ENCODE results near the gene HIVEP2. TPM values are rescaled to one million over a fixed set of nuclear protein-coding genes. Genes with fewer than 3 reads are reported as not detected.
"Not testable (repeated sequence)": the region's sequence is repeated elsewhere in the genome, so short reads cannot be mapped to it uniquely, and the experiment has no call there.

Gene HIVEP2, protein sequence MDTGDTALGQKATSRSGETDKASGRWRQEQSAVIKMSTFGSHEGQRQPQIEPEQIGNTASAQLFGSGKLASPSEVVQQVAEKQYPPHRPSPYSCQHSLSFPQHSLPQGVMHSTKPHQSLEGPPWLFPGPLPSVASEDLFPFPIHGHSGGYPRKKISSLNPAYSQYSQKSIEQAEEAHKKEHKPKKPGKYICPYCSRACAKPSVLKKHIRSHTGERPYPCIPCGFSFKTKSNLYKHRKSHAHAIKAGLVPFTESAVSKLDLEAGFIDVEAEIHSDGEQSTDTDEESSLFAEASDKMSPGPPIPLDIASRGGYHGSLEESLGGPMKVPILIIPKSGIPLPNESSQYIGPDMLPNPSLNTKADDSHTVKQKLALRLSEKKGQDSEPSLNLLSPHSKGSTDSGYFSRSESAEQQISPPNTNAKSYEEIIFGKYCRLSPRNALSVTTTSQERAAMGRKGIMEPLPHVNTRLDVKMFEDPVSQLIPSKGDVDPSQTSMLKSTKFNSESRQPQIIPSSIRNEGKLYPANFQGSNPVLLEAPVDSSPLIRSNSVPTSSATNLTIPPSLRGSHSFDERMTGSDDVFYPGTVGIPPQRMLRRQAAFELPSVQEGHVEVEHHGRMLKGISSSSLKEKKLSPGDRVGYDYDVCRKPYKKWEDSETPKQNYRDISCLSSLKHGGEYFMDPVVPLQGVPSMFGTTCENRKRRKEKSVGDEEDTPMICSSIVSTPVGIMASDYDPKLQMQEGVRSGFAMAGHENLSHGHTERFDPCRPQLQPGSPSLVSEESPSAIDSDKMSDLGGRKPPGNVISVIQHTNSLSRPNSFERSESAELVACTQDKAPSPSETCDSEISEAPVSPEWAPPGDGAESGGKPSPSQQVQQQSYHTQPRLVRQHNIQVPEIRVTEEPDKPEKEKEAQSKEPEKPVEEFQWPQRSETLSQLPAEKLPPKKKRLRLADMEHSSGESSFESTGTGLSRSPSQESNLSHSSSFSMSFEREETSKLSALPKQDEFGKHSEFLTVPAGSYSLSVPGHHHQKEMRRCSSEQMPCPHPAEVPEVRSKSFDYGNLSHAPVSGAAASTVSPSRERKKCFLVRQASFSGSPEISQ (N-terminal part only)
- 1 to 10 TPM in 2 of 3 donors, under 1 TPM in 1; 0.13 to 4.6 (median 1.5) TPM for polyA plus RNA-seq

DNA sequence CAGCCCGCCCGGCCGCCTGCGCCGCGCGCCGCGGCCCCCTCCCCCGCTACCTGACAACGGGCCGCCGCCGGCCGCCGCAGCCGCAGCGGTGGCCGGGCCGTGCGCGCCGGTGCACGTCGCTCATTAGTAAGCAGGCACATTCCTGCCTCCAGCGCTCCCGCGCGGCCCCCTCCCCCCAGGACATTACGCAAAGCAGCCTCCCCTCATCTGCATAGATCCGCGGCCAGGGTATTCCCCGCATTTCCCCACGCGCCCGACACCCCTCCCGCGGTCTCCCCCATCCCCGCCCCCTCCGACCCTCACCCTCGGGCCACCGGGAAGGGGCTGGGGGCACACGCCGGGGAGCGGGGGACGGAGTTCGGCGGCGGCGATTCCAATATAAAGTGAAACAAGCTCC lies at the start of gene HIVEP2:
Gene HIVEP2, minus strand, starts transcription at position 128 of the 397 bp plus-strand sequence. CDS start 170,438 bp downstream, outside the sequence.
- Mint-ChIP-seq H3K36me3 (peaks cover 0 to 4% (median 0%) of the 10 kb centered on the region in 3 donors), H3K9me3 (peaks cover 0 to 2% (median 0%) of the 10 kb centered on the region in 6 donors), H3K27ac (peak within 1 kb of the TSS; percentile 98 to 100 (median 100)), H3K4me1 (peaks cover 38 to 47% of the 10 kb centered on the region in 2 donors), H3K4me3 (peak within 1 kb of the TSS; percentile 93 to 100 (median 98)), H3K27me3 (ENCODE audit: low read depth in 3 of 3) (peaks cover 25 to 37% (median 28%) of the 10 kb centered on the region in 3 donors)
- DNase-seq: peak; percentile 79 to 83 (median 81)

GRCh38 chr6:142993977-142994376 lies 49.0 kb upstream of the HIVEP2 start:
- no peak overlapping the region for H3K27ac Mint-ChIP-seq
- H3K9me3 Mint-ChIP-seq: peaks cover 0 to 4% (median 0%) of the 10 kb centered on the region in 6 donors

GRCh38 chr6:142987490-142987889 lies 42.5 kb upstream of the HIVEP2 start:
- Mint-ChIP-seq H3K9me3 (peaks cover 0 to 3% (median 0%) of the 10 kb centered on the region in 6 donors), H3K27me3 (ENCODE audit: low read depth in 3 of 3) (peaks cover 5 to 10% (median 7%) of the 10 kb centered on the region in 3 donors), H3K36me3 (peaks cover 0 to 4% (median 0%) of the 10 kb centered on the region in 3 donors), H3K4me1 (no peaks in the 10 kb centered on the region), H3K4me3 (no peak overlapping the region), H3K27ac (no peak overlapping the region)
- no peak for DNase-seq

More at GRCh38 chr6:142993977-142994376, 49.0 kb upstream of the HIVEP2 start:
- Mint-ChIP-seq H3K27me3 (ENCODE audit: low read depth in 3 of 3) (peaks cover 0 to 3% (median 3%) of the 10 kb centered on the region in 3 donors), H3K4me1 (peaks cover 0 to 6% of the 10 kb centered on the region in 2 donors), H3K36me3 (peaks cover 0 to 6% (median 0%) of the 10 kb centered on the region in 3 donors), H3K4me3 (no peak overlapping the region)
- no peak for DNase-seq

DNA sequence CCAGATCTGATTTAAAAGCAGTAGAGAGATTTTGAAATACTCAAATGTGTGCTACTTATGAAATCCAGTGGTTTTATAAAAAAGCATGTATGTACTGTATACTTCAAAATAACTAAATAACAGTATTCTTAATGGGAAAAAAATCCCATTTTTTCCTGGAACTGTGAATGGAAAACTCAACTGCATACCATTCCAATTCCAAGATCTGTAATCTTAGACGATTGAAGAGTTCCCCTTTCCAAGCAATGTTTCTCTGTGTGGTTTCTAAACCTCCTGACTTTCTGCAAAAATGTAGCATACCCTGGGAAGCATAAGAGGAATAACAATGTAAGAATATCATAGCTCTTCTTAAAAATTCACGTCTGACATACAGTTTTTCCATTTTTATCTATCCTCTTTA lies 40.3 kb upstream of the HIVEP2 start:
- Mint-ChIP-seq H3K27ac (no peak overlapping the region), H3K27me3 (ENCODE audit: low read depth in 3 of 3) (peaks cover 2 to 10% (median 7%) of the 10 kb centered on the region in 3 donors)

DNA sequence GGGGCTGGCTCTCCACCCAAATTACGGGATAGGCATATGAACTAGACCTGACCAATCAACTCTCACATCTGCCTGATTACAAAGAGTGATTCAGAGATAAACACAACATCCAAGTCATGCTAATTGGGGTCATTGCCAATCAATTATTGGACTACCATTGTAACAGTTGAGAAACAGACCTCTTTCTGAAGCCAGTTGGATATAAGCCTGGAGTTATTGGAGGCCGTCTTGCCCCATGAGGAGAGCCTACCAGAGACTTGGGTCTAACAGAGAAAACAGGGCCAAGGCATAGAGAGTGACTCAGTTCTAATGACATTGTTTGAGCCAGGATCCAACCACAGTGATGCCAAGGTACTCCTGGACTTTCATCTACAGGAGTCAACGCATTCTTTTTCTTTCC lies 39.4 kb upstream of the HIVEP2 start:
- H3K27ac Mint-ChIP-seq: no peak overlapping the region
- peaks cover 0 to 9% (median 6%) of the 10 kb centered on the region in 6 donors for H3K9me3 Mint-ChIP-seq
- H3K4me1 Mint-ChIP-seq: no peaks in the 10 kb centered on the region
- no peak for DNase-seq
- peaks cover 0 to 5% (median 5%) of the 10 kb centered on the region in 3 donors for H3K36me3 Mint-ChIP-seq
- peaks cover 2 to 10% (median 7%) of the 10 kb centered on the region in 3 donors for H3K27me3 Mint-ChIP-seq (ENCODE audit: low read depth in 3 of 3)
- no peak overlapping the region for H3K4me3 Mint-ChIP-seq

More for the DNA sequence above, 40.3 kb upstream of the HIVEP2 start:
- Mint-ChIP-seq H3K9me3 (peaks cover 0 to 9% (median 6%) of the 10 kb centered on the region in 6 donors), H3K4me1 (no peaks in the 10 kb centered on the region), H3K36me3 (peaks cover 0 to 5% (median 5%) of the 10 kb centered on the region in 3 donors), H3K4me3 (no peak overlapping the region)
- DNase-seq: no peak

GRCh38 chr6:142975365-142975764 lies 30.4 kb upstream of the HIVEP2 start:
- no peaks in the 10 kb centered on the region for H3K9me3 Mint-ChIP-seq
- no peak for DNase-seq
- no peaks in the 10 kb centered on the region for H3K36me3 Mint-ChIP-seq
- H3K27me3 Mint-ChIP-seq (ENCODE audit: low read depth in 3 of 3): peaks cover 0 to 2% (median 0%) of the 10 kb centered on the region in 3 donors
- H3K4me3 Mint-ChIP-seq: no peak overlapping the region
- H3K4me1 Mint-ChIP-seq: peaks cover 0 to 4% of the 10 kb centered on the region in 2 donors
- H3K27ac Mint-ChIP-seq: peak overlapping the region in 1 of 6 donors; percentile 3

DNA sequence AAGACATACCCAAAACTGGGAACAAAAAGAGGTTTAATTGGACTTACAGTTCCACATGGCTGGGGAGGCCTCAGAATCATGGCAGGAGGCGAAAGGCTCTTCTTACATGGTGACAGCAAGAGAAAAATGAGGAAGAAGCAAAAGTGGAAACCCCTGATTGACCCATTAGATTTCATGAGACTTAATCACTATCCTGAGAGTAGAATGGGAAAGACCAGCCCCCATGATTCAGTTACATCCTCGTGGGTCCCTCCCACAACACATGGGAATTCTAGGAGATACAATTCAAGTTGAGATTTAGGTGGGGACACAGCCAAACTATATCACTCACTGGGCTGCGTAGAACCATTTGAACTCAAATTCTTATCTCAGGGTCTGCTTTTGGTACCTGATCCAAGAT lies 26.0 kb upstream of the HIVEP2 start:
- H3K4me1 Mint-ChIP-seq; DNase-seq; H3K36me3 Mint-ChIP-seq; H3K27ac Mint-ChIP-seq; H3K4me3 Mint-ChIP-seq; H3K27me3 Mint-ChIP-seq (ENCODE audit: low read depth in 3 of 3); H3K9me3 Mint-ChIP-seq: not testable (repeated sequence)

GRCh38 chr6:142968601-142969000 lies 23.6 kb upstream of the HIVEP2 start:
- no peak for DNase-seq
- peaks cover 0 to 4% (median 0%) of the 10 kb centered on the region in 3 donors for H3K36me3 Mint-ChIP-seq
- H3K4me3 Mint-ChIP-seq: no peak overlapping the region
- H3K27ac Mint-ChIP-seq: no peak overlapping the region
- peaks cover 0 to 2% (median 0%) of the 10 kb centered on the region in 6 donors for H3K9me3 Mint-ChIP-seq
- H3K4me1 Mint-ChIP-seq: no peaks in the 10 kb centered on the region
- peaks cover 0 to 2% (median 0%) of the 10 kb centered on the region in 3 donors for H3K27me3 Mint-ChIP-seq (ENCODE audit: low read depth in 3 of 3)

- no peaks in the 10 kb centered on the region for H3K4me1 Mint-ChIP-seq
- no peak for DNase-seq
- H3K9me3 Mint-ChIP-seq: peaks cover 0 to 2% (median 0%) of the 10 kb centered on the region in 6 donors
- H3K36me3 Mint-ChIP-seq: peaks cover 0 to 4% (median 0%) of the 10 kb centered on the region in 3 donors
- peaks cover 0 to 2% (median 0%) of the 10 kb centered on the region in 3 donors for H3K27me3 Mint-ChIP-seq (ENCODE audit: low read depth in 3 of 3)
- H3K27ac Mint-ChIP-seq: no peak overlapping the region
- H3K4me3 Mint-ChIP-seq: no peak overlapping the region
Observed at GRCh38 chr6:142966294-142966693, 21.3 kb upstream of the HIVEP2 start.

GRCh38 chr6:142965164-142965563 lies 20.2 kb upstream of the HIVEP2 start:
- Mint-ChIP-seq H3K4me1 (no peaks in the 10 kb centered on the region), H3K4me3 (no peak overlapping the region), H3K36me3 (peaks cover 0 to 8% (median 0%) of the 10 kb centered on the region in 3 donors), H3K27ac (no peak overlapping the region), H3K27me3 (ENCODE audit: low read depth in 3 of 3) (peaks cover 0 to 2% (median 0%) of the 10 kb centered on the region in 3 donors), H3K9me3 (peaks cover 0 to 2% (median 0%) of the 10 kb centered on the region in 6 donors)
- no peak for DNase-seq

GRCh38 chr6:142960098-142960497 lies 15.1 kb upstream of the HIVEP2 start:
- Mint-ChIP-seq H3K4me3 (no peak overlapping the region), H3K27me3 (ENCODE audit: low read depth in 3 of 3) (no peaks in the 10 kb centered on the region), H3K36me3 (peaks cover 0 to 8% (median 0%) of the 10 kb centered on the region in 3 donors), H3K9me3 (no peaks in the 10 kb centered on the region), H3K4me1 (no peaks in the 10 kb centered on the region), H3K27ac (no peak overlapping the region)
- no peak for DNase-seq

DNA sequence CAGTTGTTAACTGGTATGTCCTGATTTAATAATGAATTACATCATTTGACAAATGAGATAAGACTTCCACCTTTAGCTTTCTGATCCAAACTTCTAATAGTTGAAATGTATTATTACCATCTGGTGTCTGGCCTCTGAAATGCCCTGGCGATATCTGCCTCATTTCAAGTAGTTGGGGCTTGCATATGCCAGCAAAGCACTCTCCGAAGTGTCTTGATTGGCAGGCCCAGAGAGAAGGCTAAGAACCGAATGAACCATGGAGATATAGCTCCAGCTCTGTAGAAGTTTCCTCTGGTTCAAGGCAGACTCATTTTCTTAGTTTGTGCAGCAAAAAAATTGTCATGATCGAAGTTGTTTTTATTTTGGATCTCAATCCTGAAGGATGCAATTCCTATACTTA lies 13.4 kb upstream of the HIVEP2 start:
- DNase-seq: no peak
- H3K36me3 Mint-ChIP-seq: peaks cover 0 to 4% (median 0%) of the 10 kb centered on the region in 3 donors
- H3K27ac Mint-ChIP-seq: no peak overlapping the region
- H3K4me1 Mint-ChIP-seq: no peaks in the 10 kb centered on the region
- H3K4me3 Mint-ChIP-seq: no peak overlapping the region
- H3K27me3 Mint-ChIP-seq (ENCODE audit: low read depth in 3 of 3): no peaks in the 10 kb centered on the region
- H3K9me3 Mint-ChIP-seq: no peaks in the 10 kb centered on the region

DNA sequence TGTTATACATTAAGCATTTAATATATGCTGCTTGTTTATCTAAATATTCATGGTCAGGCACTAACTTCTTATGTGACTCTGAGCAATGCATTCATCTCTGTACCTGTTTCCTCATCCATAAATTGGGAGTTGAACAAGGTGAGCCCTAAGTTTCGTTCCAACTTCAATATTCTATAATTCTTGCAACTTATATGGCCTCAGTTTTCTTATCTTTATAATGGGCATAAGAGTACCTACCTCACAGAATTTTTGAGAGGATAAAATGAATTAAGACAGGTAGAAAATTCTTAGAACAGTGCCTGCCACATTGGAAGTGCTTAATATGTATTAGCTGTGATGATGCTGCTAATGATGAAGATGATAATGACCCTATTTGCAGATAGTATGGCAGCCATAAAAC lies 11.8 kb upstream of the HIVEP2 start:
- Mint-ChIP-seq H3K36me3 (peaks cover 0 to 4% (median 0%) of the 10 kb centered on the region in 3 donors), H3K4me1 (no peaks in the 10 kb centered on the region), H3K27ac (no peak overlapping the region), H3K27me3 (ENCODE audit: low read depth in 3 of 3) (peaks cover 0 to 1% (median 0%) of the 10 kb centered on the region in 3 donors), H3K4me3 (no peak overlapping the region), H3K9me3 (no peaks in the 10 kb centered on the region)
- no peak for DNase-seq
